GM18517 (cell line): ENCODE measurements around the gene AFF3.

Source experiments
- ATAC-seq: cut with Tn5 transposase; IDR thresholded peaks from one replicate; pipeline ENCODE4 v1.9.1; 2021; ENCODE audit warnings: mild to moderate bottlenecking, moderate library complexity; ENCODE audit not compliant: unreplicated experiment

AFF3 gene

DNA sequence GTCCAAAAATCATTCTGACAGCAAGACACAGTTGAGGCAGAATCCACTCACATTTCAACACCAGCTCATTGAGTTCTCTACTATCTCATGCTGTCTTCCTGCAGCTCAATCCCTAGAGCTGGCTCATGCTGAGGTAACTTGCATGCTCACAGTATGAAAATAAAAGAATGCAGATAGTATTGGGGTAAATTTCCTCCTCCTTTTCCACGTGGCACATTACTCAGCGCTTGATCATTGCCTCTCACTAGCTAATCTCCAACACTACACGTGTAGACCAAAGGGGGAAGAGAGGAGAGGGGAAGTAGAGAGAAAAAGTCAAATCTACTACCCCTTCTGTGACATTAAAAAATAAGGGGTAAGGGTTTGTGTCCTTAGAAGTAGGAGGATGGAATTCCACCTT is 300.6 kb downstream of the AFF3 start:
- no peak for ATAC-seq

DNA sequence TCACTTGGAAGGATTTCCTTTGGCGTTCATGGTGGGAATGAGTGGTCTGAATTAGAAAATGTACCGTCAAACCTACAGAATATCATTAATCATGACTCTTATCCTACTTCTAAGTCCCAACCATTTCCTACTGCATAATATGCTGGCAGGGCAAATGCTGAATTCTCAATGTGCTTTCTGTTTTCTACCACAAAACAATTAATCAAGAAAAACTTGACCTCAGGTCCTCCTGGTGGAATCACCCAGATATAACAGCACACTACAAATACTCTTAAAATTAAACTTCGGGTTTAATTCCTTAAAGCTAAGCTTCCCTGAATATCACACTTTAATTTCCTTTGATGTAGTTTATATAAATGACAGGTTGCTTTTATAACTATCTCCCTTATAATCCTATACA is 301.6 kb downstream of the AFF3 start:
- no peak for ATAC-seq

- no peak for ATAC-seq
Measured at GRCh38 chr2:99836690-99837605, 305.4 kb downstream of the AFF3 start.

GRCh38 chr2:99834426-99834825 is 308.0 kb downstream of the AFF3 start:
- ATAC-seq, result no peak

DNA sequence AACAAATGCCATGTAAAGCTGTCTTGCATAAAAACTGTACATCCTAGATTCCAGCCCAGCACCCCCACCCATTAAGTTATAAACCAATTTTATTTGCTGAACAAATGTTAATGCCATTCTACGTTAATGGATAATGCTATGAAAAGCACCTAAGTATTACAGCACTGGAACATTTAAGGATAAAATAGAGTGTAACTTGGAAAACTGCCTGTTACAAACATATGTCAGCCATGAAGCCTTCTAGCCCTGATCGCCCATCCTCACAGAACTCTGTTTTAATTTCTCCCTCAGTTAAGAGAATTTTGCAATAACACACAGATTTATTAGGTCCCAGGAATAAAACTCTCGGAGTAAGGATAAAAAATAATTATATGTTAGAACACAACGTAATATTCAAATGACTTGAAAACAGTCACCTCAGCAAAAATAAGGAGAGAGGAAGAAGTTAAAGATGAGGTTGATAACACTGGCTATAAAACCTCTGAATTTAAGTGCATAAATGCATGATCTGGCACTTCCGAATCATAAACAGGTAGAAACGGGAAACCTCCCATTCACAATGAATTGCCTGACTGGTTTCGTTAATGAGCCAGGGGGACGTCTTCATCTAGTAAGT is 308.7 kb downstream of the AFF3 start:
- no peak for ATAC-seq

- no peak for ATAC-seq
Measured at GRCh38 chr2:99832926-99833325, 309.5 kb downstream of the AFF3 start.

- ATAC-seq, result no peak
Measured at GRCh38 chr2:99831772-99832171, 310.6 kb downstream of the AFF3 start.

DNA sequence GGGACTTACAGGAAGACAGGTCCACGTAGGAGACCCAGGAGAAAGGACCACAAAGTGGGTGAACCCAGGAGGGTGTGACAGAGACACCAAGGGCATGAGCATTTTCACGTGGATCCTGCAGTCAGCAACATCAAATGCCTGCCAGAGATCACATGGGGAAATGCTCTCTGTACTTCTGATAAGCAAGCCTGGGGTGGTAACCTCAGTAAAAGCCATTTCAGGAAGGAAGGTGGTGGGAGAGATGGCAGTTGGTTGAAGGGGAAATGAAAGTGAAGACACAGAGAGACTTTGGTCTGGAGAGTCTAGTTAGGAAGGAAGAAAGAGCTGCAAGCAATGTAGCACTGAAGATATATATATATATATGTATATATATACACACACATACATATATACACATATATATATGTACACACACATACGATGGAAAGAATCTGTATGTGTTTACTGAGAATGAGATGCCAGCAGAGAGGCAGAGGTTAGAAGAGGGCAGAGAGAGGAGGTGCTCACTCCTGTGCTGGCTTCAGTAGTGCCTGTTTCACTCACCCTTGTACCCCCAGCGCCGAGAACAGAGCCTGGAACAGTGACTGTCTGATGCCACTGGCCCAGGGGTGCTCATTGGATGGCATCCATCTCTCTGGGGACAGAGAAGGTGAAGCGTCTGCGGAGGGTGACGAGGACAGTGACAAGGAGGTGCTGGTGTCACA is 314.9 kb downstream of the AFF3 start:
- ATAC-seq, result no peak

- no peak for ATAC-seq
Measured at GRCh38 chr2:99825630-99826029, 316.8 kb downstream of the AFF3 start.

GRCh38 chr2:99824758-99825157 is 317.6 kb downstream of the AFF3 start:
- ATAC-seq, result no peak

GRCh38 chr2:99822474-99823207 is 319.7 kb downstream of the AFF3 start:
- ATAC-seq, result no peak

GRCh38 chr2:99821984-99822383 is 320.4 kb downstream of the AFF3 start:
- ATAC-seq, result no peak

GRCh38 chr2:99821572-99821971 is 320.8 kb downstream of the AFF3 start:
- ATAC-seq, result no peak

DNA sequence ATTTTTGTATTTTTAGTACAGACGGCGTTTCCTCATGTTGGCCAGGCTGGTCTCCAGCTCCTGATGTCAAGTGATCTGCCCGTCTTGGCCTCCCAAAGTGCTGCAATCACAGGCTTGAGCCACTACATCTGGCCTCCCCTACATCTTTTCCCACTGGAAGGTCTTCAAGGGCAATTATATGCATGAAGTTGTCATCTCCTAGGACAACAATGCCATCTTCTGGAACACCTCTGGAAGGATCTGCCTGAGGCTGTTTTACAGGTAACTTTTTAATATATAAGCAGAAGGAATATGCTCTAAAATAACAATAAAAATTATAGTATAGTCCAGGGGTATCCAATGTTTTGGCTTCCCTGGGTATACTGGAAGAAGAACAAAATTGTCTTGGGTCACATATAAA is 321.4 kb downstream of the AFF3 start:
- no peak for ATAC-seq

GRCh38 chr2:99819766-99820165 is 322.6 kb downstream of the AFF3 start:
- no peak for ATAC-seq

DNA sequence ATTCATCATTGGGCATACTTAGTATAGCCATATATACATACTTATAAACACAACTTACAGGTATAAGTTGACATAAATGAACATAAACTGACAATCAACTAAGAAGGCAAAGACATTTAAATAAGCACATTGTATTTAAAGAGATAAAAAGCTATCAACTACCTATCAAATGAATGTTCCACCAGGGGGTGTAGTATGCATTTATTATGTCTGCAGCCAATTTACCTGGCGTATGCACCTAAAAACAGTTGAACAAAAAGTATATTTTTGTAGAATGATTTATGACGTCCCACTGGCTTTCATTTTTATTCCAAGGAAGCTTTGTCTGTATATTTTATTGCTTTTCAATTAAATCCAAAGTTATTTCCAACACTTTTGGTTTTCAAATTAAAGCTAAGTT is 323.5 kb downstream of the AFF3 start:
- no peak for ATAC-seq

GRCh38 chr2:99816908-99817307 is 325.5 kb downstream of the AFF3 start:
- ATAC-seq, result no peak

- no peak for ATAC-seq
Measured at GRCh38 chr2:99812426-99812825, 330.0 kb downstream of the AFF3 start.

GRCh38 chr2:99811544-99811943 is 330.8 kb downstream of the AFF3 start:
- ATAC-seq, result no peak

DNA sequence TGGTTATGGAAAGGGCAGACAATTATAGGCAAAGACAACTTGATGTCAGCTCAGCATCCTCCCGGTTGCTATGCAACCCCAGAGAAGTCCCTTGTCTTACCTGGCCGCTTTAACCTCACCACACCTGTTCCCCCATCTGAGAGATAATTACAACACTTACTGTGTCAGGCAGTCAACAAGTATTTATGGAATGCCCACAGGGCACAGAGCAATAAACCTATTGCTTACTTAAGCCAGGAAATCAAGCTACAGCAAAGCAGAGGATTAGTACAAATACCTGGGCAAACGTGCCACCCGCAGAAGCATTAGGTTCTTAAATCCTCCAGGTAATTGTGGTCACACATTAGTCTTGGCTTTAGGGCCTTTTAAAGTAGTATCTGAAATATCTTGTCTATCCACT is 332.2 kb downstream of the AFF3 start:
- no peak for ATAC-seq

- ATAC-seq, result no peak
Measured at GRCh38 chr2:99809259-99809900, 333.0 kb downstream of the AFF3 start.
